Neural cell (in vitro differentiated cells): ENCODE results near the gene KCNT1. TPM values are rescaled to one million over a fixed set of nuclear protein-coding genes. Genes with fewer than 3 reads are reported as not detected.

ENCODE experiments used
- H2AFZ ChIP-seq: fragments of 200-600, 300-800 bp; sonication (generic), shearing (Covaris generic); 2 replicates; pipeline ENCODE4 v1.6.0; 2014; ENCODE audit warnings: low read depth, mild to moderate bottlenecking, antibody characterized with exemption, low read length, moderate library complexity
- H3F3A ChIP-seq: fragments of 200-600 bp; shearing (Covaris generic); 2 replicates; pipeline ENCODE4 v1.6.1; 2016; ENCODE audit warnings: mild to moderate bottlenecking, moderate library complexity, mixed read lengths, antibody characterized with exemption, low read length; ENCODE audit not compliant: insufficient read depth, poor library complexity, severe bottlenecking
- H3K27ac ChIP-seq: fragments of 200-600, 300-800 bp; sonication (generic), shearing (Covaris generic); 2 replicates; pipeline ENCODE4 v1.5.1; 2014; ENCODE audit warnings: mild to moderate bottlenecking, low read length, moderate library complexity
- H3K27me3 ChIP-seq: fragments of 300-800, 200-600 bp; sonication (generic), shearing (Covaris generic); 2 replicates; pipeline ENCODE4 v1.6.0; 2014; ENCODE audit warnings: mild to moderate bottlenecking, low read depth, low read length, moderate library complexity; ENCODE audit not compliant: insufficient read depth
- H3K36me3 ChIP-seq: fragments of 300-800, 200-600 bp; sonication (generic), shearing (Covaris generic); 2 replicates; pipeline ENCODE4 v1.5.1; 2014; ENCODE audit warnings: mild to moderate bottlenecking, antibody characterized with exemption, low read length, moderate library complexity; ENCODE audit not compliant: insufficient read depth
- H3K4me2 ChIP-seq: fragments of 300-800, 200-600 bp; sonication (generic), shearing (Covaris generic); 2 replicates; pipeline ENCODE4 v1.6.0; 2014; ENCODE audit warnings: mild to moderate bottlenecking, low read length
- H3K4me3 ChIP-seq: fragments of 300-800, 200-600 bp; sonication (generic), shearing (Covaris generic); 2 replicates; pipeline ENCODE4 v1.5.1; 2014; ENCODE audit warnings: mild to moderate bottlenecking, low read length, moderate library complexity
- H3K79me2 ChIP-seq: fragments of 200-600 bp; shearing (Covaris generic); replicated peaks from 2 replicates; pipeline ENCODE4 v1.6.0; 2014; ENCODE audit warnings: mild to moderate bottlenecking, low read length, moderate library complexity; ENCODE audit not compliant: insufficient read depth
- H3K9ac ChIP-seq: fragments of 300-800, 200-600 bp; sonication (generic), shearing (Covaris generic); 2 replicates; pipeline ENCODE4 v1.6.1; 2016; ENCODE audit warnings: mild to moderate bottlenecking, low read length, mixed read lengths
- H3K9me2 ChIP-seq: fragments of 200-600 bp; shearing (Covaris generic); 2 replicates; pipeline ENCODE4 v1.6.1; 2016; ENCODE audit warnings: mild to moderate bottlenecking, low read length, mixed read lengths; ENCODE audit not compliant: insufficient read depth
- H3K9me3 ChIP-seq: fragments of 200-600, 300-800 bp; sonication (generic), shearing (Covaris generic); 2 replicates; pipeline ENCODE4 v1.6.1; 2016; ENCODE audit warnings: mild to moderate bottlenecking, mixed run types, low read length, moderate library complexity, mixed read lengths
- H4K20me1 ChIP-seq: fragments of 200-600 bp; shearing (Covaris generic); 2 replicates; pipeline ENCODE4 v1.6.1; 2016; ENCODE audit warnings: mild to moderate bottlenecking, mixed run types; ENCODE audit not compliant: insufficient read depth
- CTCF ChIP-seq: fragments of 450-650 bp; IDR thresholded peaks from 2 replicates; pipeline ENCODE4 v1.5.1; 2014; ENCODE audit warnings: antibody characterized with exemption, mild to moderate bottlenecking, moderate library complexity; ENCODE audit not compliant: poor library complexity, severe bottlenecking
- EP300 ChIP-seq: fragments of 450-650 bp; conservative IDR thresholded peaks from 2 replicates; pipeline ENCODE4 v1.6.1; 2014; ENCODE audit warnings: antibody characterized with exemption, mild to moderate bottlenecking, moderate library complexity; ENCODE audit not compliant: poor library complexity, severe bottlenecking
- EZH2 ChIP-seq: fragments of 200-600, 300-800 bp; shearing (Covaris generic), sonication (generic); IDR thresholded peaks from 2 replicates; pipeline ENCODE4 v1.6.1; 2014; ENCODE audit warnings: antibody characterized with exemption, low read length, borderline replicate concordance, mild to moderate bottlenecking; ENCODE audit not compliant: insufficient read depth, poor library complexity, severe bottlenecking
- MXI1 ChIP-seq: fragments of 450-650 bp; conservative IDR thresholded peaks from 2 replicates; pipeline ENCODE4 v1.6.1; 2014; ENCODE audit warnings: antibody characterized with exemption, mild to moderate bottlenecking; ENCODE audit not compliant: poor library complexity, severe bottlenecking
- POLR2AphosphoS5 ChIP-seq: IDR thresholded peaks from 2 replicates; pipeline ENCODE4 v1.6.1; 2012
- RAD21 ChIP-seq: fragments of 450-650 bp; conservative IDR thresholded peaks from 2 replicates; pipeline ENCODE4 v1.6.1; 2014; ENCODE audit warnings: antibody characterized with exemption, mild to moderate bottlenecking, moderate library complexity
- REST ChIP-seq: IDR thresholded peaks from 2 replicates; pipeline ENCODE4 v1.6.1; 2012; ENCODE audit warnings: borderline replicate concordance
- SMC3 ChIP-seq: fragments of 450-650 bp; conservative IDR thresholded peaks from 2 replicates; pipeline ENCODE4 v1.6.1; 2014; ENCODE audit warnings: antibody characterized with exemption, mild to moderate bottlenecking, moderate library complexity; ENCODE audit not compliant: poor library complexity
- TAF1 ChIP-seq: IDR thresholded peaks from 2 replicates; pipeline ENCODE4 v1.6.1; 2012; ENCODE audit warnings: low read depth
- polyA plus RNA-seq: library from polyadenylated mRNA; depleted of rRNA; stranded (reverse); fragments of >200 nt; gene quantifications from 2 replicates; pipeline ENCODE4 v1.2.3, GENCODE V29; 2014

Gene KCNT1
- polyA plus RNA-seq, 1 donor from 2014 or later = 0.67 TPM

GRCh38 chr9:135732569-135733257 is 30.7 kb downstream of the KCNT1 start:
- Histone ChIP-seq H3K9ac (no peak overlapping the region), H3K79me2 (no peaks in the 10 kb centered on the region), H3K27ac (no peak overlapping the region), H3K9me3 (no peaks in the 10 kb centered on the region), H4K20me1 (no peaks in the 10 kb centered on the region), H3K4me2 (no peak overlapping the region), H2AFZ (no peak overlapping the region), H3K36me3 (no peaks in the 10 kb centered on the region), H3F3A (no peaks in the 10 kb centered on the region), H3K27me3 (peaks cover 16% of the 10 kb centered on the region), H3K4me3 (no peak overlapping the region), H3K9me2 (no peaks in the 10 kb centered on the region)
- TF ChIP-seq SMC3 = no peak

GRCh38 chr9:135734616-135735144 is 32.7 kb downstream of the KCNT1 start:
- no peaks in the 10 kb centered on the region for H3F3A ChIP-seq
- H3K4me3 ChIP-seq = no peak overlapping the region
- peaks cover 16% of the 10 kb centered on the region for H3K27me3 ChIP-seq
- TF ChIP-seq EP300 (no peak), REST (no peak), SMC3 (no peak), EZH2 (no peak), MXI1 (no peak), POLR2AphosphoS5 (no peak)
- no peak overlapping the region for H3K9ac ChIP-seq
- H3K9me3 ChIP-seq = no peaks in the 10 kb centered on the region
- no peaks in the 10 kb centered on the region for H3K79me2 ChIP-seq
- H2AFZ ChIP-seq = no peak overlapping the region
- no peak overlapping the region for H3K27ac ChIP-seq
- H3K36me3 ChIP-seq = no peaks in the 10 kb centered on the region
- H4K20me1 ChIP-seq = no peaks in the 10 kb centered on the region
- H3K4me2 ChIP-seq = no peak overlapping the region
- H3K9me2 ChIP-seq = no peaks in the 10 kb centered on the region

- no peak for TF ChIP-seq CTCF
- TF ChIP-seq MXI1 = no peak
- no peak for TF ChIP-seq EZH2
- TF ChIP-seq TAF1 = no peak
- no peak for TF ChIP-seq POLR2AphosphoS5
- no peak for TF ChIP-seq REST
- TF ChIP-seq EP300 = no peak
- TF ChIP-seq RAD21 = no peak
- no peak for TF ChIP-seq SMC3
- no peak overlapping the region for H3K27ac ChIP-seq
- H2AFZ ChIP-seq = no peak overlapping the region
- no peaks in the 10 kb centered on the region for H3F3A ChIP-seq
- H3K9me2 ChIP-seq = no peaks in the 10 kb centered on the region
- peak overlapping the region; percentile 5 for H3K9ac ChIP-seq
- H3K27me3 ChIP-seq = peaks cover 16% of the 10 kb centered on the region
- no peaks in the 10 kb centered on the region for H4K20me1 ChIP-seq
- H3K36me3 ChIP-seq = no peaks in the 10 kb centered on the region
- no peaks in the 10 kb centered on the region for H3K9me3 ChIP-seq
- peak overlapping the region; percentile 41 for H3K4me3 ChIP-seq
- H3K4me2 ChIP-seq = no peak overlapping the region
- no peaks in the 10 kb centered on the region for H3K79me2 ChIP-seq
Measured at GRCh38 chr9:135736272-135736978, 34.4 kb downstream of the KCNT1 start.
